ENCODE measurements around the gene PLA2G4C.

DNA sequence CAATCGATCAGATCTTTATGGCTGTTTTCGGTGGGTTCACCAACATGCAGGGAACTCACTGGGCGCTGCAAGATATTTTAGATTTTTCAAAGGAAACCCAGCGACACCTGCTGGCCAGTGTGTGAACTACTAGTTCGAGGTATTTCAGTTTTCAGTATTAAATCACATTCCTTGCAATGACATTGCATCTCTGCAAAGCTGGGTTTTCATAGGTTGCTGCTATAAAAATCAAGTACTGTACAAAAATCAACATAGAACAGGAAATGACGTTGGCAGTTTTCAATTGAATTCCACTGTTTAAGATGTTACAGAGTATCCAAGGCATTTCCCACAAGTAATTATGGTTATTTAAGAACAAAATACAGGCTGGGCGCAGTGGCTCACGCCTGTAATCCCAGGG, 41.9 kb upstream of the PLA2G4C start:
- TF ChIP-seq EP300 (IDR thresholded peaks at IDR 0.05; ENCODE audit: low read depth), result no peak
- TF ChIP-seq, protein P1, sequence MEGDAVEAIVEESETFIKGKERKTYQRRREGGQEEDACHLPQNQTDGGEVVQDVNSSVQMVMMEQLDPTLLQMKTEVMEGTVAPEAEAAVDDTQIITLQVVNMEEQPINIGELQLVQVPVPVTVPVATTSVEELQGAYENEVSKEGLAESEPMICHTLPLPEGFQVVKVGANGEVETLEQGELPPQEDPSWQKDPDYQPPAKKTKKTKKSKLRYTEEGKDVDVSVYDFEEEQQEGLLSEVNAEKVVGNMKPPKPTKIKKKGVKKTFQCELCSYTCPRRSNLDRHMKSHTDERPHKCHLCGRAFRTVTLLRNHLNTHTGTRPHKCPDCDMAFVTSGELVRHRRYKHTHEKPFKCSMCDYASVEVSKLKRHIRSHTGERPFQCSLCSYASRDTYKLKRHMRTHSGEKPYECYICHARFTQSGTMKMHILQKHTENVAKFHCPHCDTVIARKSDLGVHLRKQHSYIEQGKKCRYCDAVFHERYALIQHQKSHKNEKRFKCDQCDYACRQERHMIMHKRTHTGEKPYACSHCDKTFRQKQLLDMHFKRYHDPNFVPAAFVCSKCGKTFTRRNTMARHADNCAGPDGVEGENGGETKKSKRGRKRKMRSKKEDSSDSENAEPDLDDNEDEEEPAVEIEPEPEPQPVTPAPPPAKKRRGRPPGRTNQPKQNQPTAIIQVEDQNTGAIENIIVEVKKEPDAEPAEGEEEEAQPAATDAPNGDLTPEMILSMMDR (IDR thresholded peaks at IDR 0.05), result peak; percentile 81 to 94 (median 85)
